ENCODE data around the gene ACSM6. TPM values are rescaled to one million over a fixed set of nuclear protein-coding genes. Genes with fewer than 3 reads are reported as not detected.

ACSM6 gene
- total RNA-seq, 1 experiment from 2014 or later, result not detected

DNA sequence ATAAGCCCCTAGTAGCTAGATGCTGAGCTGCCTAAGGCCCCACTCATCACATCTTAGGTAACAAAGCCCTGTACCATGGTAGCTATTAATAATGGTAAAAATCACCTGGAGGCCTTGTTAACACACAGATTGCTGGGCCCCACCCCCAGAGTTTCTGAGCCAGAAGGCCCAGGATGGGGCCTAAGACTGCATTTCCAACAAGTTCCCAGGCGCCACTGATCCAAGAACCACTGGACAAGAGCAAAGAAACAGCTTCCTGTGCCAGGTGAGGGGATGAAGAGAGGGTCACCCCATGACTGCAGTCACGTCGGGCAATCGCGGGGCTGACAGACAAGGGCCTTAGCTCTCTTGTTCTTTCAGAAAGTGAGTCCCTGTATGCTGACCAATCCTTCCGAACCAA lies 46.8 kb downstream of the ACSM6 start:
- no peak overlapping the region for H3K4ac ChIP-seq (ENCODE audit: low read depth, low read length)
- no CpG with 5 or more reads among the region's 6 CpGs for WGBS (ENCODE audit: extremely low coverage, insufficient read length, low lambda C conversion rate)
- no peak overlapping the region for H2BK20ac ChIP-seq (ENCODE audit: low read depth, low read length, poor library complexity, severe bottlenecking)
- H3K23ac ChIP-seq (ENCODE audit: insufficient read length, low read depth, low read length), result no peak overlapping the region
- no peaks in the 10 kb centered on the region for H3K79me1 ChIP-seq (ENCODE audit: insufficient read depth, low read depth, low read length, poor library complexity, severe bottlenecking)
- no peaks in the 10 kb centered on the region for H3K27me3 ChIP-seq (ENCODE audit: insufficient read depth, low read length)
- no peak overlapping the region for H2BK12ac ChIP-seq (ENCODE audit: insufficient read length, low read depth, low read length)
- TF ChIP-seq, protein P1, sequence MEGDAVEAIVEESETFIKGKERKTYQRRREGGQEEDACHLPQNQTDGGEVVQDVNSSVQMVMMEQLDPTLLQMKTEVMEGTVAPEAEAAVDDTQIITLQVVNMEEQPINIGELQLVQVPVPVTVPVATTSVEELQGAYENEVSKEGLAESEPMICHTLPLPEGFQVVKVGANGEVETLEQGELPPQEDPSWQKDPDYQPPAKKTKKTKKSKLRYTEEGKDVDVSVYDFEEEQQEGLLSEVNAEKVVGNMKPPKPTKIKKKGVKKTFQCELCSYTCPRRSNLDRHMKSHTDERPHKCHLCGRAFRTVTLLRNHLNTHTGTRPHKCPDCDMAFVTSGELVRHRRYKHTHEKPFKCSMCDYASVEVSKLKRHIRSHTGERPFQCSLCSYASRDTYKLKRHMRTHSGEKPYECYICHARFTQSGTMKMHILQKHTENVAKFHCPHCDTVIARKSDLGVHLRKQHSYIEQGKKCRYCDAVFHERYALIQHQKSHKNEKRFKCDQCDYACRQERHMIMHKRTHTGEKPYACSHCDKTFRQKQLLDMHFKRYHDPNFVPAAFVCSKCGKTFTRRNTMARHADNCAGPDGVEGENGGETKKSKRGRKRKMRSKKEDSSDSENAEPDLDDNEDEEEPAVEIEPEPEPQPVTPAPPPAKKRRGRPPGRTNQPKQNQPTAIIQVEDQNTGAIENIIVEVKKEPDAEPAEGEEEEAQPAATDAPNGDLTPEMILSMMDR (conservative IDR thresholded peaks at IDR 0.05), result no peak
- H3K4me3 Mint-ChIP-seq, result no peak overlapping the region
- no peaks in the 10 kb centered on the region for H3K79me2 ChIP-seq (ENCODE audit: insufficient read depth, low read length)
- H3K9me3 ChIP-seq (ENCODE audit: control insufficient read depth, low read depth, low read length), result no peaks in the 10 kb centered on the region
- H3K27me3 Mint-ChIP-seq (ENCODE audit: low read depth), result no peaks in the 10 kb centered on the region
- no peak overlapping the region for H4K5ac ChIP-seq (ENCODE audit: insufficient read length, low read depth, low read length)
- H3K27ac ChIP-seq (ENCODE audit: insufficient read length, low read depth, low read length), result no peak overlapping the region
- H3K4me1 Mint-ChIP-seq, result peaks cover 18 to 24% of the 10 kb centered on the region in 2 experiments; a peak in 3 of 4 replicates
- H4K8ac ChIP-seq (replicated peaks; ENCODE audit: insufficient read length, low read depth, low read length), result no peak overlapping the region
- no peak overlapping the region for H2AFZ ChIP-seq (ENCODE audit: low read length)
- no peak overlapping the region for H4K91ac ChIP-seq (ENCODE audit: insufficient read length, low read depth, low read length)
- no peak overlapping the region for H2BK15ac ChIP-seq (ENCODE audit: low read depth, low read length)
- peaks cover 25 to 69% (median 65%) of the 10 kb centered on the region in 3 experiments for H3K36me3 Mint-ChIP-seq (ENCODE audit: insufficient read depth in 1 of 3, low read depth in 3 of 3)
- H3K4me2 ChIP-seq (ENCODE audit: insufficient read depth, insufficient read length, low read length), result no peak overlapping the region
- no peak overlapping the region for H3K18ac ChIP-seq (ENCODE audit: insufficient read length, low read depth, low read length)
- H3K9ac ChIP-seq (ENCODE audit: extremely low read depth, insufficient read length, low read length), result no peak overlapping the region
- no peak overlapping the region for H3K56ac ChIP-seq (ENCODE audit: insufficient read length, low read depth, low read length)
- H3K14ac ChIP-seq (ENCODE audit: insufficient read depth, low read length), result no peak overlapping the region
- H3K27ac Mint-ChIP-seq, result peak overlapping the region in 1 of 3 experiments; percentile 49; a peak in 1 of 7 replicates
- H4K20me1 ChIP-seq (ENCODE audit: control insufficient read depth, insufficient read depth, insufficient read length), result no peaks in the 10 kb centered on the region
- H2BK120ac ChIP-seq (ENCODE audit: low read depth, low read length, poor library complexity, severe bottlenecking), result no peak overlapping the region
- H3K23me2 ChIP-seq (ENCODE audit: insufficient read length, low read depth, low read length, poor library complexity, severe bottlenecking), result no peaks in the 10 kb centered on the region
- no peak overlapping the region for H2AK5ac ChIP-seq (ENCODE audit: insufficient read length, low read length)
- H2BK5ac ChIP-seq (ENCODE audit: insufficient read length, low read length), result no peak overlapping the region
- no peaks in the 10 kb centered on the region for H3K4me1 ChIP-seq (ENCODE audit: insufficient read depth, low read length)
- H3K9me3 Mint-ChIP-seq, result peaks cover 8 to 9% of the 10 kb centered on the region in 2 experiments
- DNase-seq, result no peak
- H3T11ph ChIP-seq (ENCODE audit: low read length), result no peak overlapping the region
